NCI-H187 treated with DMSO at 0.1 percent for 48 hours (cell line): ENCODE results near the gene TSHZ3.

Experiments
- DNase-seq: peaks from one replicate; lab custom pipeline; 2025; lab: John Stamatoyannopoulos, UW

Gene TSHZ3

DNA sequence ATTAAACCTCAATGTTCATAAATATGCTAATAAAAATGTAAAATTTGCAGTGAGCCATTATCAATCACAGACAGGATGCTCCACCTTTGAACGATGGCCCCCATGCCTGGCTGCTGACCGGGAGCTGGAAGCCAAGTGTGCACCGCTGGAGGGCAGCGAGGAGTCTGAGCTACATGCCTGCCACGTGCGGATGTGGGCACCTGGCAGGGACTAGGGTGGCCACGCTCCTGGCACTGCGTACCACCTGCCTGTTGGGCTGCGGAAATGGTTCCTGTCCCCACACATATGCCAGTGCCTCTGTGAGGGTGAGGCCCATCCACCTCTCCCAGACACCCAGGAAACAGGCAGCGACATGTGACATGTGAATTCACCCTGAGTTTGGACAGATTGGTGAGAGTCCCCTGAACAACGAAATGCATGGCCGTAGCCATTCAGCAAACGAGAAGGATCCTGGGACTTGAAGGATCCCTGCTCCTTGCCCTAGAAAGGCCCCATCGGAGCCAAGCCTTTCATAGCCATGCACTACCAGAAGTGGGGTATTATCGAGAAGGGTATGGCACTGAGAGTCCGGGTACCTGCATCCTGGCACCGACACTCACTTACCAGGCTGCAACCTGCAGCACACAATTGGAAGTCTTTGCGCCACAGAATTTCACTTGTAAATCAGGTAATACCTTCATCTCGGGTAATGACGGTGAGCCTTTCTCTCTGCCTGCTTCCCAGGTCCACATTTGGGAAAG, 35.8 kb downstream of the TSHZ3 start:
- no peak for DNase-seq

DNA sequence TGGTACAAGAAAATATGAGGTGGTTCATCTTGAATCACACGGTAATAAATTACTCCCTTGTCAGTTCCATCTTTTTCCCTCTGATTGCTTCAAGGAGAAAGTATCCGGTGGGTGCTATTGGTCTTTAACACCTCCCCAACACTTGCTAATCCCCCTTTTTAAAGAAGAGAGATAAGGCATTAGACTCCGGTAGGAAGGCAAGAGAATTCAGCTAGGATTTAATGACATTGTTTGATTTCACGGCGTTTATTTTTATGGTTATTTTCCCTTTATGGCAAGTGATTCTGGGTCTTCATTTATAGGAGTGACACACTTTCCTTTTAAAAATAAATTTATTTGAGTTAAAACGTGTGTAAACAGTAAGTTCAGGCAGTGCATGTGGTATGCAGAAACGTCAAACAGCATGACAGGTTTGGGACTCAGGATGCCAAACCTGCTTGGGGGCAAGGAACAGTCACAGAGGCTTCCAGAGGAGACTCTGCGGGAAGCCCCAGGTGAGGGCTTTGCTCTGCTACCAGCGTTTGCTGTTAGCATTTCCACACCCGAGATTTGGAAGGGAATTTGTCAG, 36.5 kb downstream of the TSHZ3 start:
- no peak for DNase-seq

DNA sequence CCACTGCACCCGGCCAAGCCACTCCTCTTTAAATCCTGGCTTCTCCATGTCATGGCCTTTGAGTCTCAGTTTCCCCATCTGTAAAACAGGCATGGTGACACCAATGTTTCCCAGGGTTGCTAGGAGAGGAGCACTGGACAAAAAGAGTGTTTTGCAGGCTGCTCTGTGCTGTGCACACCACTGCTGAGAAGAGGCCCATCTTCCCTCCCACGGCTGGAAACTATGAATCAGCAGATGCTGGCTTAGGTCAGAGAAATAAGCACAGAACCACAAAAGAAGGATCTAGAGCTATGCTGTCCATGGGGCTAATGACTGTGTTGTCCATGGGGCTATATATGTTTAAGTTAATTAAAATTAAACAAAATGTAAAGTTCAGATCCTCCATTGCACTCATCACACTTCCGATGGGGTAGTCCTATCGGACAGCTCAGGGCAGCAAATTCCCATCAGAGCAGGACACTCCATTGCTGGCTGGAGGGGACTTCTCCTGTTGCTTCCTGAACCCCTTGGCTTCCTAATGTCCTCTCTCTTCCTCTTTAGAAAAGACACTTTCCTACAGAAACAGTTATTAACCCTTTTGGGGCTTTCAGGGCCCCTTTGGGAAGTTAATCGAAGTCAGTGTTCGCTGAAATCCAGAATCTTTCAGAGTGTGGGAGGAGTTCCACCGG, 37.1 kb downstream of the TSHZ3 start:
- DNase-seq: no peak

DNA sequence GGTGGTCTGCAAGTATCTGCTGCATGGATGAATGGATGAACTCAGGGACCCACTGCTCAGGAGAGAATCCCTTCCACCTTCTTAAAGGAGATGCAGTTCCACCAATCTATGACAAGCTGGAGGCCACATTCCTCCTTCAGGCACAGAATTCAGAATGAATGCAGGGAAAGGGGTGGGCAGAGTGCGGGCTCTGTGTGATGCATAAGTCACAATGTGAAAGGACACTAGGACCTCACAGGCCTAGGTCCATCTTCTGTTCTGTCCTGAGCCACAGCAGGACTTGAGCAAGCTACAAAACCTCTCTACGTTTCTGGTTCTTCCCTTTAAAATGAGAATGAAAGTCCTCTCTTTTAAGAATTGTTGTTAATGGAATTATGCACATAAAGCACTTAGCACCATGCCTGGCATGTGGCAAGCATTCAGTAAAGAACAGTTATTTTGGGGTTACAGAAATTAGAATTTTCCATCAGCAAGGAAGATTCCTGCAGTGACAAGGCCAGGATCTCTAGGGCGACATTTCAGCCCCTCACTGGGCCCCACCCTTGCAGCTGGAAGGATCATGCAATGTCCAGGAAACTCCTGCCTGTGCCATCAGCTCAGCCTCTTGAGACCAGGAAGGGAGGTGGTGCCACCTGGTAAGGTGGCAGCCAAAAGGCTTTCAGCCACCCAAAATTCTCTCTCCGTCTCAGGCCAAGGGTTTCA, 38.7 kb downstream of the TSHZ3 start:
- no peak for DNase-seq

DNA sequence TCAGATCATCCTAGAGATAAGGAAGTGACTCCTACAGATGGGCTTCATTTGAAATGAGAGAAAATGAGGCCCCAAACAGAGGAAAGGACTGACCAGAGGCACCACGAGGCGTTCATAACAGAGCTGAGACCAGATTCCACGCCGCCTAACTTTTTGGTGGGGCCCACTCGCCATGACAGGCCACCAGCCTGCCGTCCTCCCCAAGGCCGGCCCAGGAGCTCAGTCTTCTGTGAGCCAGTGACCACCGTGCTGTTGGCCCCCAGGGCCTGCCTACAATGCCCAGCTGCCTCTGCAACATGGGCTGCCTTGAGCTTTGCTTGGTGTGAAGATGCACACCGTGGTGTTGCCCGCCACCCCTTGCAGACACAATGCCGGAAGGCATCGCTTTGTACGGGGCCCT, 40.5 kb downstream of the TSHZ3 start:
- DNase-seq: no peak

DNA sequence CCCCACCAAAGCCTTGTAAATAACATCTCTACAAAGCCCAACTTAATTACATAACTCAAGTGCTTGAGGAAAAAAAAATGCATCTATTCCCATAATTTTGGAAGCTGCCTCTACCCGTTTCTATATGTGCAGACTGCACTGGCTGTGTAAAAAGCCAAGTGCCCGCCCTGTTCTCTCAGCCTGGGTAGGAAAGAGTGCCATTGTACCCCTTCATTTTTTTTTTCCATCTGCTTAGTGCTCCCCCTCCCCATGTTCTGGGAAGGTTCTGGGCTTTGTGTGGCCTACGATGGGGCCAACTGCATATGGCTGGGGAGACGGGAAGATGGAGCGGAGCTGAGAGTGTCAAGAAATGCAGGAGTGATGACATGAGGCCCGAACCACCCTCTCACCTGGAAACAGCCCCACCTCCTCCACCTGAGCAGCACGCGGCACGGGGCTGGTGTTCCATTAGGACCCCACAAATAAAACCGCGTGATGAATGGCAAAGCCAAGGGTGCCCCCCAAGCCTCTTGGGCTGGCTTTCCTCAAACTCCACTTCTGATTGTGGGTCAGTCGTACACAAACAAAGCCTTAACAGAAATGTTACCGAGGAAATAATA, 42.1 kb downstream of the TSHZ3 start:
- DNase-seq: no peak

DNA sequence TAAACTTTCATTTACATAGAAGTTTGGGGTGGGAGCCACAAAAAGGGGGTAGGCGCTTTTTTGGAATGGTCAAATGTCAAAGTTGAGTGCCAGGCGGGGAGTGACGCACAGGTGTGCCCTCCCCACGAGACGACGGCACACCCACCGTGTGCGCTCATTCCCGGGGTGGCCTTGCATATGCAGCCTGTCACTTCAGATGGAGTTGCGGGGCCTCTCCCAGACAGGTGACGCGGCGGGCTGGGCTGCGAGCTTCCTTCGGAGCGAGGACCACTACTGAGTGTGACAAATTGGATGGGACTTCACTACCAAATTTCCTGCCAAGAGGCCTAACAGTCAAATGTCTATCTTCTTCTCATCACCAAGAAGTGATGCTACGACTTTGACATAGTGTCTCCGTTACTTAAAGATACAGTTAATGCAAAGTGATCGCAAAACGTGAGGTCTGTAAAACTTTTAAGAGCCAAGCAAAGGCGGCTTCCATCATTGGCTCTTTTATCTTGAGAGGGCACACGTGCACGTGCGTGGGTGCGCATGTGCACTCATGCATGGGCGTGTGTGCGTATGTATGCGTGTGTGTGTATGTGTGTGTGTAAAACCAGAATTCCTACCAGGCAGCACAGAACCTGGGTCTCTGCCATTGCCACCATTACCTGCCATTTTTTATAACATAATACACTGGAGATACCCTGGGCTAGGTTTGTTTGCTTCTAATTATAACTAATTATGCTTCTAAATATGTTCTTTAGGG, 43.1 kb downstream of the TSHZ3 start:
- no peak for DNase-seq

DNA sequence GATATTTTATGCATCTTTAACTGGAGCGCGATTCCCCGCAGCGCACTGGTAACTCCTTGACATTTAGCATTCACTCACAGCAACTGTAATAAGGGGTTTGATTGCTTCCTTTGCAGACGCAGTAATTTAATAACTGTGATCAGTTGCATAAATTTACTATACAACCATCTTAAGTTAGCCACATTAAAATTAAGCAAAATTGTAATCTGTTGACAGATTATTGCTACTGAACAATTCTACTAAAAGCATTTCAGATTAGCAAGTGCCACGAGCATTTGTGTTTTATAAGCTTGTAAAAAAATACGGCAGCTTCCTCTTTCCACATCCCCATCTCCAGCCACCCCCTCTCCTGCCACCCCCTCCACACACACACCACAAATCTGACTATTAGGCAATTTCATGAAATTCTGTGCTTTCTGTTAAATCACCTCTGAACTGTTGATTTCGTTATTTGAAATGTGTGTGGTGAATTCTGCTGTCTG, 44.4 kb downstream of the TSHZ3 start:
- DNase-seq: no peak

DNA sequence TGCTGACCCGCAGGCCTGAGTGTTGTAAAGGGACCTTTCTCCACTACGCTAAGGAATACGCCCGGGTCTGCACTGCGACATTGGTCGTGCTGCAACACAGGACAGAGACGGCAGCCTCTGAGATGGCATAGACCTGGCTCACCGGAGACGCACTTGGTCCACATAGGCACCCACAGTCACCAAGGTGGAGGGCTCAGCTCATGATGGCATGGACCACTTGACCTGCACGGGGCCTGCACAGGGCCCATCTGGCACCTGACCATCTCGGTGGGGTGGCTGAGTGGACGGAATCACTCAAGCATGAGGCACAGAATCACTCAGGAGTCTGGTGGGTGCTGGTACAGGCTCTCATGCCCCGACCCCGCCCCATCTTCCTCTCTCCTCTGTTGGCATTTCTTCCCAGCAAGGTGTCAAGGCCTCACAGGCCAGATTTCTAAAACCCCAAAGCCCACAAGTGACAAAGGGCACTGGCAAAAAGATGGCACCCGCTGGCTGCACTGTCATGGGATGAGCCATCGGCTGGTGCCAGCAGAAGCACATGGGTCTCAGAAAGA, 45.9 kb downstream of the TSHZ3 start:
- DNase-seq: no peak

DNA sequence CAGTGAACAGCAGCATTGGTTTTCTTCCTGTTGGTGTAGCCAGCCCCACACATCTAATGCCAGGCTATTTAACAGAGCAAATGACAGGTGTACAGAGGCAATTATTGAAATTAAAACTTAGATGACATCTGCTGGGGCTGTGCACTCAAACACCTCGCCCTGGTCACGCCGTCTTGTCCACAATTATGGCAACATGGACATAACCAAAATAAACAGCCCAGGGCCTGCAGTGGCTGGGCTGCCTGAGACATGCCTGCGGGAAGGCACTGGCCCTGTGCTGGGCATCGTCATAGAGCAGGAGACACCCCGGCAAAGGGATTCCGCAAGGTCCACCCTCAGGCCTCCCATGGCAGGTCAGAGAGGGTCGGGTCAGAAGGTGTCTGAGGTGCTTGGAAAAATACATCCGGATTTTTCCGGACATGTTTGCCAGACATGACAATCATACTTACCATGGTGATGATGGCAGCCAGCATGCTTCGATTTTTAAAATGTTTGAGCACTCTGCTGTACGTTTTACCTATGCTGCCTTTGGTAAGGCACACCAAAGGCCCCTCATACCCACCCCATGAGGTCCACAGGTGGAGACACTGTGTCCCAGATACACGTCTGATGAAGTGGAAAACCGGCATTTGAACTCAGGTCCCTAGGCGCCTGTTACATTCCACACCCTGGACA, 47.8 kb downstream of the TSHZ3 start:
- DNase-seq: no peak

DNA sequence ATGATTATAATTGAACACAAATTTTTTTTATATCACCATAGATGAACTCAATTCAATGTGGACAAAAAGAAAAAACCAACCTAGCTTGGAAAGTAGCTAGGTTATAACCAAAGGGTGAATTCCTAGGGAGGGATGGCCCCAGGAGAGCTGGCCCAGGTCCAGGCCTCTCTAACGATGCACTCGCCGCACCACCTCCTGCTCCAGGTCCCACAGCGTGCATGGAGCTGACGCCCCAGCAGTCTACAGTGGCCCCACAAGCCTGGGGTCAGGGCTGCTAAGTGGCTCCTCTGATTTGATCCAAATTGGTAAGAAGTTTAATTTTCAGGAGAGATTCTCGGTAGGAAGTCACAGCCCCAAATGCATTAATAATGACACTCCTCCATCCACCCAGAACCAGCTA, 48.8 kb downstream of the TSHZ3 start:
- no peak for DNase-seq

DNA sequence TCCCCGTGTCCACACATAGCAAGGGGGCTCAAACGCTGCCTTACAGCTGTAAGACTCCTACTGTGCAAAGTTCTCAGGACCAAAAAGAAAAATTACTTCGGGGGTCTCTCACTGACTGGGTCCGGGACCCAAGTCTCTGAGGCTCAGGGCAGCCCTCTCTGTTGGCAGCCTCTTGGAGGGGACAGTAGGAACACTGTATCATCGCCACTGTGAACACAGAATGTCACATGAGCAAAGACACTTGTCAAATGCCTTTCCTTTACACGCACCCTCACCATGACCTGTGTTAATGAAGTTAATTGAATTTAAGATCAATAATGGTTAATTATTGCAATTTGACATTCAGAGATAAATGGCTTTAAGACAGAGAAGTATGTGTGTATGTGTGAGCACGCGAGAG, 49.6 kb downstream of the TSHZ3 start:
- DNase-seq: no peak

DNA sequence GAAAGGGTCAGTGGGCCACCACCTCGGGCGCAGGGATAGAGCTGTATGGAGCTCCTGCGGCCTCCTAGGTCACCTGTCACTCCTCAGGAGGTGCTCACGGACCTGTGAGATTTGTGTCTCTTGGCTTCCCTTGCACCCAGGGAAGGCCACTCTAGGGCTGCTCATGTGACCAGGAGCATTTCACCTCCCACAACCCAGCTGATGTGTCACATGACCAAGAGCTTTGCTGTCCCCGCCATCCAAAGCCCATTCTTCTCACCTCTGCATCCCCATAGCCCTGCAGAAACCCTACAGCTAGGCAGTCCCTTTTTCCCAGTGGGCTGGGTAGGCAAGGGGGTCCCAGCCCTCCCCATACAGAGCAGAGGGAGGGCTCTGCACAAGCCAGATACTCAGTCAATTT, 51.2 kb downstream of the TSHZ3 start:
- no peak for DNase-seq

DNA sequence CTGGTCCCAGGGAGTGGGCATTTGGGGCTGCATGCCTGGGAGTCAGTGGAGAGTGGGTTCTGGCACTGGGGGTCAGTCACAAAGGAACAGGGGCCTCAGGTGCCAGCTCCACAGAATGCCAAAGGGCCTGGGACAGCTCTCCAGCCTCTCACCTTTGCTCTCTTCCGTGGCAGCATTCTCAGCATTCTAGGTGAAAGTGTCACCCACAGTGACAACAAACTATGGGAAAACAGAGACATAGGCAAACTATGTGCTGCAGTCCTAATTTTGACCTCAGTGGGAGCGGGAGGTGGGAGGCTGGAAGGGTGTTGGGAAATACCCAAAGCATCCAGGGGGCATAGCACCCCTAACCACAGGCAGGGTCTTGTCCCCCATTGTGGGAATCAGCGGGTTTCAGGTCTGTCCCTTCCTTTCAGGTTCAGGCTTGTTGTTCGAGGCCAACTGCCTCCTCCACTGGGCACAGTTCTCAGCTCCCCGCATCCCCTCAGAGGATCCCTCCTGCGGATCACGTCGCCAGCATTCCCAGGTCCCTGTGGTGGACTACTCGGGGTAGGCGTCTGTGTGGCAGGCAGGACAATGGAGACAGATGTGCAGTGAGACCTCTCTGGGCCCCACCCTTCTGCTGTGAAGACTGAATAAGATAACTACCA, 52.4 kb downstream of the TSHZ3 start:
- DNase-seq: no peak

DNA sequence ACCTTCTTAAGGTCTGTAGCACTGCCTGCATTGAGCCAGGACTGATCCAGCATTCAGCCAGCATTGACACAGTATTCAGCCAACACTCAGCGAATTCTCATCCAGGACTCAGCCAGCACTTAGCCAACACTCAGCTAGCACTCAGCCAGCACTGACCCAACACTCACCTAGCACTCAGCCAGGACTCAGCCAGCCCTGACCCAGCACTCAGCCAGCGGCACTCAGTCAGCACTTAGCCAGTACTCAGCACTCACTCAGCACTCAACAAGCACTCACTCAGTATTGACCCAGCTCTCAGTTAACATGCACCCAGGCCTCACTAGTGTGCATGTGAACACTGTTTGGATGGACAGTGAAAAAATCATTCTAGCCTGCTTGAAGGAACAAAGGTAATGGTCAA, 55.0 kb downstream of the TSHZ3 start:
- DNase-seq: no peak

DNA sequence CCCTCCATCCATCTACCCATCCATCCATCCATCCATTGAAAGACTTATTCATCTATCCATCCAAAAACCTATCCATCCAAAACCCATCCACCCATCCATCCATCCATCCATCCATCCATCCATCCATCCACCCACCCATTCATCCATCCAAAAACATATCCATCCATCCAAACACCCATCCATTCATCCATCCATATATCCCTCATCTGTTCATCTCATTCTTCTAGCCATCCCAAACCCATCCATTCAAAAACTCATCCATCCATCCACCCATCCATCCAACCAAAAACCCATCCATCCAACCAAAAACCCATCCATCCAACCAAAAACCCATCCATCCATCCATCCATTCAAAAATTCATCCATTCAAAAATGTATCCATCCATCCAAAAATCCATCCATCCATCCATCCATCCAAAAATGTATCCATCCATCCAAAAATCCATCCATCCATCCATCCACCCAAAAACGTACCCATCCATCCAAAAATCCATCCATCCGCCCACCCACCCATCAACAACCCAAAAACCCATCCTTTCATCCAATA, 56.5 kb downstream of the TSHZ3 start:
- no peak for DNase-seq

DNA sequence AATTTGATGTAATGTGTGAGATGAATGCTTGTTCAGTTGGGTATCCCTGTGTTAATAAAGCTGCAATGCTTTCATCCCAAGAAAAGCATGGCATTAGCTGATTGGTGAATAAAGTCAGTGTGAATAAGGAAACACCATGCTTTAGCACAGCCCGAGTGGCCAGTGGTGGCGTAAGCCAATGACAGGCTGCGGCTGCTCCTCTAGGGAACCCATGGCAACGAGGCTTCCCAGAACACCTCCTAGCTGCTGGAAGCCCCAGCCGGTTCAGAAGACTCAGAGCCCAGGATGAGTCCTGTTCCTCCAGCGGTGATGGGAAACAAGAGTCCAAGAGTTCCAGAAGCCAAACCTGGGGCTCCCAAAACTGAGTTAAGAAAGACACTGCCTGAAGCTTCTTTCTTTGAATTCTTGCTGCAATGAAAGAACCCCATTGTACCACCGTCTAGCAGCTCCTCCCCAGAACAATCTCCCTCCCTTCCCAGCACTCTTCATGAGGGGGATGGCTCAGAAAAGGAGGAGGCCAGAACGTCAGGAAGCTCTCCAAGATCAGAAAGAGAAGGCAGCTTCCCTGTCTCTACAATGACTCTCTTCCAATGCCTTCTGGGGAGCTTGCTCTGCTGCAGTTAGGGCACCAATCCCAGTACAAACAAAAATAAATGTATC, 58.2 kb downstream of the TSHZ3 start:
- no peak for DNase-seq

DNA sequence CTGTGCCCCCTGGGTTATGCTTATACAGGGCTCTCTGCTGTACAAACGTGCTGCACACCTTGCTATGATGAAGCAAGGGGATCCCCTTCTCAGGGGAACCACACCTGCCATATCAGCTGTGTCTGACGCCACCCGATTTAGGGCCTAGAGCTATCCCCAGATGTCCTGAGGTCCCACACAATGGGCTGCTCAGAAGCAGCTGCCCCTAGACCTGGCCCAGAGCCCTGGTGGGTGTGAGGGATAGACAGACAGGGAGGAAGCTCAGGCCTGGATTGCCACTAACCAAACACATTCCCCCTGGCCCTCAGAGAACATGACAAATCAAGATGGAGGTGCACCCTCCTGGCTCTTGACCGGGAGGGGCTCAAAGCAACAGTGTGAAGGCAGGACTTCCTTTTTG, 59.3 kb downstream of the TSHZ3 start:
- DNase-seq: no peak

DNA sequence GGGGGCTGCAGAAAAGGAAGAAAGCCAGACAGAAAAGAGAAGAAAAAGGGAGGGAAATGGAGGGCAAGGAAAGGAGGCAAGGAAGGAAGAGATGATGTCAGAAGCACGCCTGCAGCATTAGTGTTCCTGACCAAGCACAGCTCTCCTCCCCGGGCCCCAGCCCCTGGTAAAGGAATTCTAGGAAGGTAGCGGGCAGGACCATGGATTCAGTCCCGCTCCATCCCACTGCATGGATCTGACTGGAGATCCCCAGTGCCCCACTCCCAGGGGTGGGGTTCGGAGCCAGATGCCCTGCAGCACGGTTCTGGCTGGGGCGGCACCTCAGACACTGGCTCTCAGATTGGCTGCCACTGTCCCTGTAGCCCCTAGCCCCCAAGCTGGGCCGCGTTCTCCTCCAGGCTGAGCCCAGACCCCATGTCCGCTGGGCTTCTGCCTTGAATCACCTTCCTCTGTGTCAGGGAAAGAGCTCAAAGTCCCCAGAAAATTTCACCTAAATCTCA, 59.8 kb downstream of the TSHZ3 start:
- no peak for DNase-seq
